GM06990 (cell line): Measurements from ENCODE around the gene GALNT15.

ENCODE experiments used
- DNase-seq: peaks from one replicate; pipeline ENCODE4 v3.0.0-alpha.2; 2011; ENCODE audit not compliant: insufficient read length; ENCODE audit errors: extremely low read depth
- H3K27me3 ChIP-seq: replicated peaks from 2 replicates; pipeline ENCODE4 v1.6.0; 2011; ENCODE audit warnings: low read length; ENCODE audit not compliant: control insufficient read depth, insufficient read depth
- H3K36me3 ChIP-seq: 2 replicates; pipeline ENCODE4 v1.5.1; 2011; ENCODE audit warnings: low read length; ENCODE audit not compliant: control insufficient read depth, insufficient read depth
- H3K4me3 ChIP-seq: replicated peaks from 2 replicates; pipeline ENCODE4 v1.5.1; 2011; ENCODE audit warnings: low read depth, mild to moderate bottlenecking, control low read depth, low read length
- CTCF ChIP-seq: IDR thresholded peaks from 2 replicates; pipeline ENCODE4 v1.5.1; 2011; ENCODE audit warnings: low read length, control low read depth, mild to moderate bottlenecking, inconsistent platforms; ENCODE audit not compliant: insufficient read depth, poor library complexity, severe bottlenecking

The GALNT15 gene

GRCh38 chr3:16168211-16168610 lies 6.3 kb upstream of the GALNT15 start:
- no peak for TF ChIP-seq CTCF
- DNase-seq = no peak
- Histone ChIP-seq H3K27me3 (no peaks in the 10 kb centered on the region), H3K36me3 (no peaks in the 10 kb centered on the region), H3K4me3 (no peak overlapping the region)

DNA sequence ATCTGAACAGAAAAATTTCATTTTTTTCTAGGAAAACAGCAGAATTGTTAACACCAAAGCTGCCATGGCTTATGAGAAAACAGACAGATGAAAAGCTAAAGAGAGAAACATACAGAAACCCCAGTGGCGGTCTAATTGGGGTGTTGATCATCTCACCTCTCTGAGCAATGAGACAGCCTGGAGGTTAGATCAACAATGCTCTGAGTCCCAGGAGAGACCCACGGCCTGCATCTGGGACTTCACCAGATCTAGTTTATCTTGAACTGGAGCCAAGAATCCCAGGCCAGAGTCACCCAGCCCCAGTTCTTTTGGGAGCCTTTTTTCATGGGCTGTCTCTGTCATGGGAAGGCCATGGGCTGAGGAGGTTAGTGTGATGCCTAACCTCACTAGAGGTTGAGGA lies 3.5 kb upstream of the GALNT15 start:
- DNase-seq = no peak
- no peak overlapping the region for H3K4me3 ChIP-seq
- no peaks in the 10 kb centered on the region for H3K36me3 ChIP-seq

DNA sequence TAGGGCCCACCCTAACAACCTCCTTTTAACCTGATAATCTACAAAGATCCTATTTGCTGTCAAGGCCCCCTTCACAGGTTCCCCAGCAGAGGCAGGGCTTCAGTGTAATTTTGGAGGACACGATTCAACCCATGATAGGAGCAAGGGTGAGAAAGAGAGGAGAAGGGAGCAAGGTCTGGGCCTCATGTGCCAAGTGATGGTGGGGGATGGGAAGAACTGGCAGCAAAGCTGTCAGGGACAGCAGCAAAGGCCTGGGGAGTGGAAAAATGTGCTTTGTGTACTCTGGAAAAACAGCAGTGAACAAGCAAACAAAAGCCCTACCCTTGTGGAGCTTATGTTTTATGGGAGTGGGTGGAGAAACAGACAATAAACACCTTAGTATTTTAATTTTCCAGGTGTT lies 2.7 kb upstream of the GALNT15 start:
- no peak for TF ChIP-seq CTCF
- no peaks in the 10 kb centered on the region for H3K36me3 ChIP-seq
- no peak for DNase-seq
- H3K4me3 ChIP-seq = no peak overlapping the region
- H3K27me3 ChIP-seq = peaks cover 3% of the 10 kb centered on the region

More for the DNA sequence above, 3.5 kb upstream of the GALNT15 start:
- H3K27me3 ChIP-seq = peaks cover 3% of the 10 kb centered on the region
- no peak for TF ChIP-seq CTCF

DNA sequence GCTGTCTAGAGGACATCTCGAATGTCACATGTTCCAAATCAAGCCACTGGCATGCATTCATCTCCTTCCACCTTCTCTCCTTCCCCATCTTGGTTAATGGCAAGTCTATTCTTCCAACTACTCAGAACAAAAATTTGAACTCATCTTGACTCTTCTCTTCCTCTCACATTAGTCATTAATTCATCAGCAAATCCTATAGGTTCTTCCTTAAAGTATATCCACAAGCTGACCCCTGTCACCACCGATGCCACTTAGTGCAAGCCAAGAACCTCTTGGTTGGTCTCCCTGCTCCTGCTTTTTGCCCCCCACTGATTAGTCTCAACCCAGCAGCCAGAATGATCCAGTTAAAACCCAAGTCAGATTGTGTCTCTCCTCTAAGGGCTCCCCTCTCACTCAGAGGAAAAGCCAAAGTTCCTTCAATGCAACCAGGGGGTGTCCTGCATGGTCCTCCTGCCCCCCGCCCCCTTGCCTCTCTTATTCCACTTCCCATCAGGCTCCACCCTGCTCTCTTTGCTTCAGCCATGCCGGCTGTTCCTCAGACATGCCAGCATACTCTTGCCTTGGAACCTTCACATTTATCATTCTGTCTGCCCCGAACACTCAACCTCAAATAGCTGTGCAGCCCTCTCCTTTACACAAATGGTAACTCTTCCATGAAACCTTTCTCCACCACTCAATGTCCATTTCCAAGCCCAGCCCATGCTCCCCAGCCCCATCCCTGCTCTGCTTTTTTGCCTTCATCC lies 1.0 kb upstream of the GALNT15 start:
- Histone ChIP-seq H3K36me3 (no peaks in the 10 kb centered on the region), H3K4me3 (no peak overlapping the region), H3K27me3 (peaks cover 3% of the 10 kb centered on the region)
- TF ChIP-seq CTCF = no peak
- no peak for DNase-seq

DNA sequence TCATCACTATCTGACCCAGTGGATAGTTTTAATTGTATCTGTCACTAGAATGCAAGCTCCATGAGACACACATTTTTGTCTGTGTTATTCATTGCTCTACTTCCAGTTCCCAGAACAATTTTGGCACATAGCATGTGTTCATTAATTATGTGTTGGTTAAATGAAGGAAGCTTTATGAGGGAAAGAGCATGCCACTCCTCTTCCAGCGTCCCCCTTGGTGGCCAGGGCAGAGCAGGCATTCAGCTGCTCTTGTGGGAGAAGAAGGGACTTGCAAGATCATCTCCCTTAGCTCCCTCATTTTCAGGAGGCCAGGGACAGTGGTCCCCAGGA lies 489 bp upstream of the GALNT15 start:
- TF ChIP-seq CTCF = no peak
- no peak for DNase-seq

More for the DNA sequence above, 489 bp upstream of the GALNT15 start:
- Histone ChIP-seq H3K4me3 (no peak overlapping the region), H3K27me3 (peaks cover 3% of the 10 kb centered on the region), H3K36me3 (no peaks in the 10 kb centered on the region)
